Osteocyte (in vitro differentiated cells): ENCODE results near the gene ATP5ME. TPM values are rescaled to one million over a fixed set of nuclear protein-coding genes. Genes with fewer than 3 reads are reported as not detected.

Experiments used
- DNase-seq: peaks from one replicate; pipeline ENCODE4 v3.0.0; 2021; ENCODE audit warnings: mixed read lengths; ENCODE audit not compliant: unreplicated experiment; ENCODE audit errors: extremely low spot score
- H3K27ac Mint-ChIP-seq: one replicate; pipeline ENCODE4 v1.8.0; 2021; ENCODE audit warnings: mild to moderate bottlenecking, mixed read lengths; ENCODE audit not compliant: unreplicated experiment
- H3K27me3 Mint-ChIP-seq: one replicate; pipeline ENCODE4 v1.8.0; 2021; ENCODE audit warnings: mixed read lengths; ENCODE audit not compliant: unreplicated experiment
- H3K36me3 Mint-ChIP-seq: one replicate; pipeline ENCODE4 v1.8.0; 2021; ENCODE audit warnings: mixed read lengths; ENCODE audit not compliant: unreplicated experiment
- H3K4me1 Mint-ChIP-seq: one replicate; pipeline ENCODE4 v1.8.0; 2021; ENCODE audit warnings: mixed read lengths; ENCODE audit not compliant: unreplicated experiment
- H3K4me3 Mint-ChIP-seq: one replicate; pipeline ENCODE4 v1.8.0; 2021; ENCODE audit warnings: mild to moderate bottlenecking, moderate library complexity, mixed read lengths; ENCODE audit not compliant: unreplicated experiment
- H3K9me3 Mint-ChIP-seq: one replicate; pipeline ENCODE4 v1.8.0; 2021; ENCODE audit warnings: mixed read lengths; ENCODE audit not compliant: unreplicated experiment
- CTCF ChIP-seq: fragments of 200-600 bp; sonication (generic); IDR thresholded peaks from 2 replicates; pipeline ENCODE4 v1.5.0; 2021; ENCODE audit warnings: antibody characterized with exemption, mild to moderate bottlenecking, moderate library complexity
- total RNA-seq: library from RNA; stranded (reverse); gene quantifications from 2 replicates; pipeline ENCODE4 v1.2.1, GENCODE V29; 2021

ATP5ME gene
- total RNA-seq, 1 donor from 2014 or later = 271 TPM

DNA sequence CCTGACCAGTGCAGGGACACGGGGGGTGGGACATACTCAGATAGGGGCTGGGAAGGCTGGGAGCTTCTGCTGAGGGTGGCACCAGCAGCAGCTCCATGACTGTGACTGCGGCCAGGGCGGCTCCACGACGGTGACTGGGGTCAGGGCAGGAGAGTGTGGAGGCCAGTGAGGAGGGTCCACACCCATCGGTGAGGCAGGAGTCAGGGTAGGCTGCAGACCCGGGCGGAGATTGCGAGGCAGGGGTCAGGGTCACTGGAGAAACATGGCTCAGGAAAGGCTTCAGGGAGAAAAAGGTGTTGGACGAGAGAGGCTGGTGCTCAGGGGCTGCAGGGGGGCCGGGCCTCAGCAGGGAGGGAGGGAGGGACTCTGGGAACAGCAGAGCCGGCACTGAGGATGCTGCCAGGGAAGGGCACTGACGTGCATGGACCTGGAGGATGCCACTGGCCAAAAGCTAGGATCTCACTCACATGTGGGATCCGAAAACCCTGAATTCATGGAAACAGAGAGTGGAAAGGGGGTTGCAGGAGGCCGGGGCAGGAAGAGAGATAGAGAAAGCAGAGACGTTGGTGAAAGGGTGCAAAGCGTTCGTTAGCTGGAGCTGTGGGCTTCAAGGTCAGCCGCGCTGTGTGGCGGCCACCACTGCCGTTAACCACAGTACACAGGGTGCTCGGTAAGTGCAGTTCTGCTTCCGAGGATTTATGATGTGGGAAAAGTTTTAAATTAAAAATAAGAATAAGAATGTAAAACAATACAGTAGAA, 22.0 kb downstream of the ATP5ME start:
- H3K4me1 Mint-ChIP-seq = no peaks in the 10 kb centered on the region
- H3K9me3 Mint-ChIP-seq = no peaks in the 10 kb centered on the region
- no peak overlapping the region for H3K27ac Mint-ChIP-seq
- no peaks in the 10 kb centered on the region for H3K36me3 Mint-ChIP-seq
- no peak for TF ChIP-seq CTCF
- no peak for DNase-seq
- no peaks in the 10 kb centered on the region for H3K27me3 Mint-ChIP-seq
- no peak overlapping the region for H3K4me3 Mint-ChIP-seq

DNA sequence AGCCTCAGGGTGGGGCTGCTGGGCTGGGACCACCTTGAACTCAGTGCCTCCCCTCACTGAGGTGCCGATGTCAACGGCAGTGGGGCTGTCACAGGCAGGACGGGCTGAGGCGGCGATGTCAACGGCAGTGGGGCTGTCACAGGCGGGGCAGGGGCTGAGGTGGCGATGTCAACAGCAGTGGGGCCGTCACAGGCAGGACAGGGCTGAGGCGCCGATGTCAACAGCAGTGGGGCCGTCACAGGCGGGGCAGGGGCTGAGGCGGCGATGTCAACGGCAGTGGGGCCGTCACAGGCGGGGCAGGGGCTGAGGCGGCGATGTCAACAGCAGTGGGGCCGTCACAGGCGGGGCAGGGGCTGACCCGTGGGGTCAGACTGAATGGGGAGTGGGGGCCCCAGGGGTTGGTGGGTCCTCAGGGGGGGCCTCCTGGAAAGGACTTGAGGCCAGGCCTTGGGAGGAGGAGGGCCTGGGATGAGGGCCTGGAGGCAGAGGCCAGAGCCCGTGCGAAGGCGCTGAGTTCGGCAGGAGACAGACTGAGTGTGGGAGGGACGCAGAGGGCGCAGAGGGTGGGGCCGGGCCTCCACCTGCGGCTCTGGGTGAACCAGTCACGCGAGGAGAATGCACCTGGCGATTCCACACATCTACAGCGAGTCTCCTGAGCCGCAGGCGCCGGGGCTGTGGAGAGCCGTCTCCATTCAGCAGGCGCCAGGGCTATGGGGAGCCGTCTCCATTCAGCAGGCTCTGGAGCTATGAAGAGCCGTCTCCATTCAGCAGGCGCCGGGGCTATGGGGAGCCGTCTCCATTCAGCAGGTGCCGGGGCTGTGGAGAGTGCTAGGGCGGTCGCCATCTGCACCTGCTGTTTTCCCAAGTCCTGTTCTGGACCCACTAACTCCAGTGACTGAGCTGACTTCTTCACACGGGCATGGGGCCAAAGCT, 22.9 kb downstream of the ATP5ME start:
- H3K9me3 Mint-ChIP-seq = no peaks in the 10 kb centered on the region
- H3K36me3 Mint-ChIP-seq = no peaks in the 10 kb centered on the region
- H3K4me3 Mint-ChIP-seq = no peak overlapping the region
- no peak for TF ChIP-seq CTCF
- no peaks in the 10 kb centered on the region for H3K27me3 Mint-ChIP-seq
- no peaks in the 10 kb centered on the region for H3K4me1 Mint-ChIP-seq
- no peak overlapping the region for H3K27ac Mint-ChIP-seq
- no peak for DNase-seq

DNA sequence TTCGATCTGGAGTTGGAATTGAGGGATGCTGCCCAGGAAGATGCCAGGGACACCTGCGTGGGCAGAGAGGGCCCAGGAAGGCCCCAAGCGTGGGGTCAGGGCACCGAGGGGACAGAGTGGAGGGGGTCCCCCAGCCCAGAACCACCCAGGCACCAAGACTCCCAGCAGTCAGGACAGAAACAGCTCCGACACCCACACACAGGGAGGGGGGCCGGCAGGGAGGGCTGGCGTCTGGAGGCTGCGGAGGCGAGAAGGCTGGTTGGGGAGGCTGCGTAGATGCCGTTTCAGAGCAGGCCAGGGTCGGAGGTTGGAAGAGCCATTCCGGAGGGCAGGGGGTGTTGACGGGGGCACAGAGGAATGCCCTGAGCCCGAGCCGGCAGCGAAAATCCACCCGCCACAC, 23.6 kb downstream of the ATP5ME start:
- no peak overlapping the region for H3K27ac Mint-ChIP-seq
- H3K27me3 Mint-ChIP-seq = no peaks in the 10 kb centered on the region
- no peaks in the 10 kb centered on the region for H3K36me3 Mint-ChIP-seq
- no peaks in the 10 kb centered on the region for H3K4me1 Mint-ChIP-seq
- DNase-seq = no peak
- H3K4me3 Mint-ChIP-seq = no peak overlapping the region
- no peaks in the 10 kb centered on the region for H3K9me3 Mint-ChIP-seq
- no peak for TF ChIP-seq CTCF

DNA sequence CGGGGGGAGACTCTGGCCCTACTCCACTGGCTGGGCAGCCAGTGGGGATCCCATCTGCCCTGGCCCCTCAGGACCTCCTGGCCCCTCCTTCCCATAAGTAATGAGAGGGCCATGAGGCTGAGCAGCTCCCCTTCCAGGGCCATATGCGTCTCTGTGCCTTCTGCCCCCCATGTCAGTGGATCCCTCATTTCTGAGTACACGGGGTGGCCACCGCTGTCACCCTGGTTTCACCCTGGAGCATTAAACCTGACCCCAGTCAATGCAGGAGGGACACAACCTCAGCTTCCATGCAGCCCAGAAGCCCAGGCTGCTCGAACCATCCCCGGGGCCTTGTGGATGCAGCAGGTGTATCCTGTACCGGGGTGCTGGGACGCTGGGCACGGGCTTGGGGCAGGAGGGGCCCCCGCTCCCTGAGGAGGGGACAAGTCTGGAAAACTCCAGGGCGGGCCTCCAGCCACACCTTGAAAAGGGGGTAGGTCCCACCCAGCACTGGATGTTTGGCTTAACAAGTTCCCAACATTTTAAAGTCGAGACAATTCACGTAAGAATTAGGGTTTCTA, 24.2 kb downstream of the ATP5ME start:
- H3K4me1 Mint-ChIP-seq = no peaks in the 10 kb centered on the region
- no peak overlapping the region for H3K4me3 Mint-ChIP-seq
- no peak for DNase-seq
- no peaks in the 10 kb centered on the region for H3K27me3 Mint-ChIP-seq
- no peak for TF ChIP-seq CTCF
- H3K27ac Mint-ChIP-seq = no peak overlapping the region
- H3K9me3 Mint-ChIP-seq = peaks cover 2% of the 10 kb centered on the region
- H3K36me3 Mint-ChIP-seq = no peaks in the 10 kb centered on the region

- no peak for TF ChIP-seq CTCF
- no peaks in the 10 kb centered on the region for H3K27me3 Mint-ChIP-seq
- H3K4me3 Mint-ChIP-seq = no peak overlapping the region
- H3K4me1 Mint-ChIP-seq = no peaks in the 10 kb centered on the region
- DNase-seq = no peak
- no peak overlapping the region for H3K27ac Mint-ChIP-seq
- H3K9me3 Mint-ChIP-seq = peaks cover 4% of the 10 kb centered on the region
- no peaks in the 10 kb centered on the region for H3K36me3 Mint-ChIP-seq
Observed at GRCh38 chr4:649293-649625, 24.8 kb downstream of the ATP5ME start.
